Keratinocyte (primary cell): ENCODE measurements around the gene MYB. TPM values are rescaled to one million over a fixed set of nuclear protein-coding genes. Genes with fewer than 3 reads are reported as not detected.
"Not testable (repeated sequence)": the region's sequence is repeated elsewhere in the genome, so short reads cannot be mapped to it uniquely, and the experiment has no call there.

Experiments
- DNase-seq: peaks from one replicate; pipeline ENCODE4 v3.0.0-alpha.2; 2011; ENCODE audit warnings: low read depth, missing footprints, low spot score
- FAIRE-seq: peaks from 2 replicates; lab custom pipeline; 2011; peaks lifted over from hg19 to GRCh38; lab: Jason Lieb, UNC
- H2AFZ ChIP-seq: 2 replicates; pipeline ENCODE4 v1.6.0; 2012; ENCODE audit warnings: low read length, control low read depth, inconsistent platforms; ENCODE audit not compliant: control insufficient read depth
- H3K27ac ChIP-seq: 2 replicates; pipeline ENCODE4 v1.5.1; 2011; ENCODE audit warnings: low read length; ENCODE audit not compliant: control insufficient read depth, insufficient read depth
- H3K27me3 ChIP-seq: 3 replicates; pipeline ENCODE4 v1.6.0; 2011; ENCODE audit warnings: low read length; ENCODE audit not compliant: control insufficient read depth, insufficient read depth; ENCODE audit errors: extremely low read depth
- H3K36me3 ChIP-seq, 2 experiments: 2 replicates in 1 of 2; 3 replicates in 1 of 2; pipeline ENCODE4 v1.5.1; 2011; ENCODE audit warnings: low read length in 2 of 2, mild to moderate bottlenecking in 1 of 2; ENCODE audit not compliant: control insufficient read depth in 2 of 2, insufficient read depth in 2 of 2; ENCODE audit errors: extremely low read depth in 1 of 2
- H3K4me1 ChIP-seq: 3 replicates; pipeline ENCODE4 v1.5.1; 2011; ENCODE audit warnings: low read length; ENCODE audit not compliant: control insufficient read depth, insufficient read depth; ENCODE audit errors: extremely low read depth
- H3K4me2 ChIP-seq: 3 replicates; pipeline ENCODE4 v1.6.0; 2011; ENCODE audit warnings: low read depth, low read length; ENCODE audit not compliant: control insufficient read depth, insufficient read depth; ENCODE audit errors: extremely low read depth
- H3K4me3 ChIP-seq, 3 experiments: fragments of 200-600 bp in 1 of 3; sonication (generic) in 1 of 3; 2 replicates in 2 of 3; 3 replicates in 1 of 3; pipeline ENCODE4 v1.5.1; 2011 to 2016; ENCODE audit warnings: low read length in 3 of 3, mild to moderate bottlenecking in 3 of 3, control low read depth in 2 of 3, inconsistent platforms in 1 of 3, low read depth in 1 of 3, mixed read lengths in 1 of 3, mixed run types in 1 of 3, moderate library complexity in 1 of 3; ENCODE audit not compliant: control insufficient read depth in 2 of 3, insufficient read depth in 2 of 3; ENCODE audit errors: extremely low read depth in 1 of 3
- H3K79me2 ChIP-seq: 2 replicates; pipeline ENCODE4 v1.6.0; 2012; ENCODE audit warnings: low read length; ENCODE audit not compliant: control insufficient read depth, insufficient read depth
- H3K9ac ChIP-seq: 3 replicates; pipeline ENCODE4 v1.6.0; 2011; ENCODE audit warnings: low read length; ENCODE audit not compliant: control insufficient read depth, insufficient read depth; ENCODE audit errors: extremely low read depth
- H3K9me1 ChIP-seq: 3 replicates; pipeline ENCODE4 v1.6.0; 2011; ENCODE audit warnings: low read length; ENCODE audit not compliant: control insufficient read depth, insufficient read depth; ENCODE audit errors: extremely low read depth
- H3K9me3 ChIP-seq: 2 replicates; pipeline ENCODE4 v1.5.1; 2012; ENCODE audit warnings: low read depth, low read length; ENCODE audit not compliant: control insufficient read depth
- H4K20me1 ChIP-seq: 3 replicates; pipeline ENCODE4 v1.6.0; 2011; ENCODE audit warnings: low read length; ENCODE audit not compliant: control insufficient read depth, insufficient read depth; ENCODE audit errors: extremely low read depth
- CTCF ChIP-seq, 3 experiments: IDR thresholded peaks in 1 of 3; conservative IDR thresholded peaks in 1 of 3; optimal IDR thresholded peaks in 1 of 3; 2 replicates in 2 of 3; 3 replicates in 1 of 3; pipeline versions ENCODE3 to v1.5.1; 2011; ENCODE audit warnings: low read length in 3 of 3, mild to moderate bottlenecking in 3 of 3, moderate library complexity in 2 of 3, control low read depth in 1 of 3, inconsistent platforms in 1 of 3; ENCODE audit not compliant: insufficient read depth in 2 of 3; ENCODE audit errors: extremely low read depth in 1 of 3
- EZH2 ChIP-seq: IDR thresholded peaks from one replicate; pipeline ENCODE4 v1.6.1; 2012; ENCODE audit warnings: inconsistent platforms, mild to moderate bottlenecking, low read length, moderate library complexity
- dilution Hi-C: fragments of 300-500 bp; cut with MboI; formaldehyde crosslinking; loops from one replicate; pipeline ENCODE4 v1.7.0; 2020; ENCODE audit warnings: low sequenced_read_pairs; ENCODE audit not compliant: extremely low pct_ligation_motif_present
- polyA plus RNA-seq, 5 experiments: library from polyadenylated mRNA; depleted of rRNA in 3 of 5; stranded (reverse) in 3 of 5; stranded (forward) in 1 of 5; unstranded in 1 of 5; fragments of >200 nt; gene quantifications; 1 replicate in 1 of 5; 2 replicates in 3 of 5; 3 replicates in 1 of 5; pipeline versions ENCODE4 v1.2.1 to v1.2.3, GENCODE V29; 2011 to 2012; ENCODE audit warnings: missing spikeins in 2 of 5, low read depth in 1 of 5, low replicate concordance in 1 of 5

Gene MYB
- polyA plus RNA-seq, 1 donor (not counting 4 experiments of a cell fraction or from before 2014, with no cell fraction given), result 0.04 TPM

DNA sequence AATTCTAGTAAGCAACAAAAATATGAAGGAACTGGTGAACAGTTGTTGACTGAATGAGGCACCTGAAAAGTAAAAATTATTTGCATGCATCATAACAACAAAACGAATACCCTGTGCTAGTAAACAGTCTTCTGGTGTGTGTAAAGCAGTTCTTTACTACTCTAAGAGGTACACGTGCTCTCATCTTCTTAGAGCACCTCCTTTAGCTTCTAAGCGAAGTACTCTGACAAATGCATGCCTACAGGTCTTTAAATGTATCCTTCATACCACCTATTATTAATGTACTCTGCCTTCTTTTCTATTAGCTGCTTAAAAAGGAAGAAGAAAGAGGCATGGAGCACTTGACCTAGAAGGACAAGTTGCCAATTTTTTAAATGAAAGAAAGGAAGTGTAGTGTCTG, 32.2 kb upstream of the MYB start:
- TF ChIP-seq CTCF (optimal IDR thresholded peaks at IDR 0.05 in 1 of 3, IDR thresholded peaks at IDR 0.05 in 1 of 3, conservative IDR thresholded peaks at IDR 0.05 in 1 of 3; ENCODE audit: extremely low read depth in 1 of 3, insufficient read depth in 2 of 3, low read length in 3 of 3), result no peak
- TF ChIP-seq EZH2, result no peak
- Histone ChIP-seq H3K4me2 (no peak overlapping the region), H3K4me1 (peaks cover 7% of the 10 kb centered on the region), H4K20me1 (no peaks in the 10 kb centered on the region), H3K9ac (no peak overlapping the region), H3K36me3 (no peaks in the 10 kb centered on the region), H3K79me2 (no peaks in the 10 kb centered on the region), H3K4me3 (no peak overlapping the region), H3K9me1 (no peaks in the 10 kb centered on the region), H3K9me3 (no peaks in the 10 kb centered on the region), H2AFZ (no peak overlapping the region), H3K27me3 (no peaks in the 10 kb centered on the region), H3K27ac (no peak overlapping the region)
- dilution Hi-C loops, result no loop called here
- DNase-seq (no peak), FAIRE-seq (no peak)

GRCh38 chr6:135149376-135149775, 31.7 kb upstream of the MYB start:
- FAIRE-seq (no peak), DNase-seq (no peak)
- Histone ChIP-seq H3K4me3 (no peak overlapping the region), H3K36me3 (no peaks in the 10 kb centered on the region), H4K20me1 (no peaks in the 10 kb centered on the region), H3K9me1 (no peaks in the 10 kb centered on the region), H3K9ac (no peak overlapping the region), H3K27ac (no peak overlapping the region), H3K79me2 (no peaks in the 10 kb centered on the region), H3K27me3 (no peaks in the 10 kb centered on the region), H3K4me2 (no peak overlapping the region), H2AFZ (no peak overlapping the region), H3K9me3 (no peaks in the 10 kb centered on the region), H3K4me1 (peaks cover 7% of the 10 kb centered on the region)
- dilution Hi-C loops, result no loop called here
- no peak for TF ChIP-seq CTCF (optimal IDR thresholded peaks at IDR 0.05 in 1 of 3, IDR thresholded peaks at IDR 0.05 in 1 of 3, conservative IDR thresholded peaks at IDR 0.05 in 1 of 3; ENCODE audit: extremely low read depth in 1 of 3, insufficient read depth in 2 of 3, low read length in 3 of 3)
- TF ChIP-seq EZH2, result no peak

GRCh38 chr6:135150481-135150880, 30.6 kb upstream of the MYB start:
- H4K20me1 ChIP-seq, dilution Hi-C loops, H3K79me2 ChIP-seq, H3K27ac ChIP-seq, H3K4me1 ChIP-seq, H3K36me3 ChIP-seq, H3K9me1 ChIP-seq, DNase-seq, H3K4me2 ChIP-seq, H3K27me3 ChIP-seq, H2AFZ ChIP-seq, FAIRE-seq, H3K9me3 ChIP-seq, H3K4me3 ChIP-seq, H3K9ac ChIP-seq: not testable (repeated sequence)

DNA sequence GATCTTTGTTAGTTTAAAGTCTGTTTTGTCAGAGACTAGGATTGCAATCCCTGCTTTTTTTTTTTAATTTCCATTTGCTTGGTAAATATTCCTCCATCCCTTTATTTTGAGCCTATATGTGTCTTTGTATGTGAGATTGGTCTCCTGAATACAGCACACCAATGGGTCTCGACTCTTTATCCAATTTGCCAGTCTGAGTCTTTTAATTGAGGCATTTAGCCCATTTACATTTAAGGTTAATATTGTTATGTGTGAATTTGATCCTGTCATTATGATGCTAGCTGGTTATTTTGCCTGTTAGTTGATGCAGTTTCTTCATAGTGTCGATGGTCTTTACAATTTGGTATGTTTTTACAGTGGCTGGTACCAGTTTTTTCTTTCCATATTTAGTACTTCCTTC, 27.0 kb upstream of the MYB start:
- H3K4me3 ChIP-seq, DNase-seq, H3K27ac ChIP-seq, H3K9ac ChIP-seq, H2AFZ ChIP-seq, H3K79me2 ChIP-seq, H4K20me1 ChIP-seq, H3K9me3 ChIP-seq, H3K9me1 ChIP-seq, FAIRE-seq, H3K4me2 ChIP-seq, H3K27me3 ChIP-seq, dilution Hi-C loops, H3K36me3 ChIP-seq, H3K4me1 ChIP-seq: not testable (repeated sequence)
